ENCODE data around the gene C12orf56. TPM values are rescaled to one million over a fixed set of nuclear protein-coding genes. Genes with fewer than 3 reads are reported as not detected.

The C12orf56 gene
- total RNA-seq, 4 donors from 2014 or later, result 0.11 TPM; not detected in 3

DNA sequence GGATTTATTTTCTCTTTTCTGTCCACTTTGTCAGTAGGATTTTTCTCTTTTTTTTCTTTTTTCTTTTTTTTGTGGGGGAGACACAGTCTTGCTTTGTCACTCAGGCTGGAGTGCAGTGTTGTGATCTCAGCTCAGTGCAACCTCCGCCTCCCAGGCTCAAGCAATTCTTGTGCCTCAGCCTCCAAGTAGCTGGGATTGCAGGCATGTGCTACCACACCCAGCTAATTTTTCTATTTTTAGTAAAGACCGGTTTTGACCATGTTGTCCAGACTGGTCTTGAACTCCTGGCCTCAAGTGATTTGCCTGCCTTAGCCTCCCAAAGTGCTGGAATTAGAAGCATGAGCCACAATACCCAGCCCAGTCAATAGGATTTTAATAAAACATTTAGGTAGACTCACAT lies 40.3 kb upstream of the C12orf56 start:
- Histone ChIP-seq H3K4me1 (no peaks in the 10 kb centered on the region), H3K9me3 (no peaks in the 10 kb centered on the region), H3K27ac (replicated peaks in 1 of 4) (no peak overlapping the region), H3K4me3 (no peak overlapping the region), H3K36me3 (peaks cover 88 to 100% (median 98%) of the 10 kb centered on the region in 4 donors), H3K27me3 (no peaks in the 10 kb centered on the region)
- no peak for TF ChIP-seq EP300 (IDR thresholded peaks at IDR 0.05)
- TF ChIP-seq POLR2A (IDR thresholded peaks at IDR 0.05; ENCODE audit: low read depth), result no peak
- TF ChIP-seq POLR2AphosphoS5 (IDR thresholded peaks at IDR 0.05), result no peak
- TF ChIP-seq, protein P1, sequence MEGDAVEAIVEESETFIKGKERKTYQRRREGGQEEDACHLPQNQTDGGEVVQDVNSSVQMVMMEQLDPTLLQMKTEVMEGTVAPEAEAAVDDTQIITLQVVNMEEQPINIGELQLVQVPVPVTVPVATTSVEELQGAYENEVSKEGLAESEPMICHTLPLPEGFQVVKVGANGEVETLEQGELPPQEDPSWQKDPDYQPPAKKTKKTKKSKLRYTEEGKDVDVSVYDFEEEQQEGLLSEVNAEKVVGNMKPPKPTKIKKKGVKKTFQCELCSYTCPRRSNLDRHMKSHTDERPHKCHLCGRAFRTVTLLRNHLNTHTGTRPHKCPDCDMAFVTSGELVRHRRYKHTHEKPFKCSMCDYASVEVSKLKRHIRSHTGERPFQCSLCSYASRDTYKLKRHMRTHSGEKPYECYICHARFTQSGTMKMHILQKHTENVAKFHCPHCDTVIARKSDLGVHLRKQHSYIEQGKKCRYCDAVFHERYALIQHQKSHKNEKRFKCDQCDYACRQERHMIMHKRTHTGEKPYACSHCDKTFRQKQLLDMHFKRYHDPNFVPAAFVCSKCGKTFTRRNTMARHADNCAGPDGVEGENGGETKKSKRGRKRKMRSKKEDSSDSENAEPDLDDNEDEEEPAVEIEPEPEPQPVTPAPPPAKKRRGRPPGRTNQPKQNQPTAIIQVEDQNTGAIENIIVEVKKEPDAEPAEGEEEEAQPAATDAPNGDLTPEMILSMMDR (IDR thresholded peaks at IDR 0.05), result no peak
- intact Hi-C loops (cut with DNase I), result loop anchor here (5.0 kb wide), 1 partner anchor 36 kb away; no protein-coding TSS in a partner anchor
- 84% methylated on average over 2 of the region's 2 CpGs for WGBS
- no peak for DNase-seq (ENCODE audit: extremely low spot score)

DNA sequence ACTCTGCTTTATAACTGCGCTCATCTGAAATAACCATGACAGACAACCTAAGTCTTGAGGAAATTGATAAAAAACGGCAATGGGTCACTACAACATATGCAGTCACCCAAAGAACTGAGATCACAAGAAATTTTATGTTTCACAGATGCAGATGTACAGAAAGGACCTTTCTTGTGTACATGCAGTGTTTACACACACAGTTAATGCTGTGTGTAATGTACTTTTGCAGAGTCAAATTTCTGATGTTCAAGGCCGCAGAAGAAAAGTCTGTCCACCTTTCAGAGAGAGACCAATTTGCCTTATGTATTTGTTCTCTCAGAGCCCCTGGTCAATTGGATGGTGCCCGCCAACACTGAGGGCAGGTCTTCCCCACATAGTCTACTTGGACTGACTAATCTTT lies 38.4 kb upstream of the C12orf56 start:
- H3K4me1 ChIP-seq, result no peaks in the 10 kb centered on the region
- intact Hi-C loops (cut with DNase I), result no loop called here

DNA sequence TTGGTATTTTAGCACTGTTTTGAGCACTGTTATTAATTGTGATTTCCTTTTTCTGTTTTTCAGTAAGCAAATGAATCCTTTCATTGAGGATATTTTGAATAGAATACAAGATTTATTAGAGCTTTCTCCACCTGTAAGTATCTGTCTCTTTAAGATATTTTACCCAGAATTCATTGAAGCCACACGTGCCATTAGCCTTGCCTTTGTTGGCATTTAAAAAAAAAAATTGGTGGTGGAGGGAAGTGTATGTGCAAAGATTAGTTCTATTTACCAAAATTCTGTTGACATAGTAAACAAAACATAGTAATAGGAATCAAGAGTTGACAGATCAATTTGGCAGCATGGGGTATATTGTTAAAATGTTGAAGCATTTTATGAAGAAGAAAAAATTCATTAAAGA lies 37.4 kb upstream of the C12orf56 start:
- H3K9me3 ChIP-seq, result no peaks in the 10 kb centered on the region
- 36% methylated on average over 1 of the region's 1 CpG for WGBS
- H3K27me3 ChIP-seq, result no peaks in the 10 kb centered on the region
- no peak overlapping the region for H3K4me3 ChIP-seq
- no peaks in the 10 kb centered on the region for H3K4me1 ChIP-seq
- H3K36me3 ChIP-seq, result peaks cover 97 to 100% (median 100%) of the 10 kb centered on the region in 4 donors
- intact Hi-C loops (cut with DNase I), result no loop called here
- TF ChIP-seq, protein P1 (IDR thresholded peaks at IDR 0.05), result no peak
- no peak for TF ChIP-seq EP300 (IDR thresholded peaks at IDR 0.05)
- no peak for TF ChIP-seq POLR2A (IDR thresholded peaks at IDR 0.05; ENCODE audit: low read depth)
- no peak for TF ChIP-seq POLR2AphosphoS5 (IDR thresholded peaks at IDR 0.05)
- no peak overlapping the region for H3K27ac ChIP-seq (replicated peaks in 1 of 4)
- no peak for DNase-seq (ENCODE audit: extremely low spot score)

More for the DNA sequence above, 38.4 kb upstream of the C12orf56 start:
- DNase-seq (ENCODE audit: extremely low spot score), result no peak
- Histone ChIP-seq H3K36me3 (peaks cover 97 to 100% (median 100%) of the 10 kb centered on the region in 4 donors), H3K4me3 (no peak overlapping the region), H3K27ac (replicated peaks in 1 of 4) (no peak overlapping the region), H3K9me3 (no peaks in the 10 kb centered on the region), H3K27me3 (no peaks in the 10 kb centered on the region)
- no peak for TF ChIP-seq EP300 (IDR thresholded peaks at IDR 0.05)
- no peak for TF ChIP-seq POLR2AphosphoS5 (IDR thresholded peaks at IDR 0.05)
- TF ChIP-seq, protein P1 (IDR thresholded peaks at IDR 0.05), result no peak
- no peak for TF ChIP-seq POLR2A (IDR thresholded peaks at IDR 0.05; ENCODE audit: low read depth)
- WGBS, result 90% methylated on average over 4 of the region's 4 CpGs

DNA sequence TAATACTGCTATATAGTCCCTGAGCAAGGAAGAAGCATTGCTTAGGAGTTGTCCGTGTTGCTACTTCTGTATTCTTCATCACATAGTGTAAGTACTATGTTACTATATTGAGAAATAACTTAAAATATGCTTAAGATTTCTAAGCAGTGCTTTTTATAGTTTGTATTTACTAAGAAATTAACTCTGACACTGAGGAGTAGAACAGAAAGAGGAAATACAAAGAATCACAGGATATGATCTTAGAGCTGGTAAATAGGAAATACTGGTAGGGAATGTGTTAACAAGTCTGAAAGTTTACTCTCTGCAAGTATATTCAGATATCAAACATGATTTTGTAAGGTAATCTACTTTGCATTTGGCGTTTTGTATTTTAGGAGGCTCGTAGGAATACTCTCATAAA lies 29.1 kb upstream of the C12orf56 start:
- Histone ChIP-seq H3K9me3 (no peaks in the 10 kb centered on the region), H3K4me1 (no peaks in the 10 kb centered on the region), H3K4me3 (no peak overlapping the region), H3K27me3 (no peaks in the 10 kb centered on the region), H3K36me3 (peaks cover 80 to 100% (median 94%) of the 10 kb centered on the region in 4 donors), H3K27ac (replicated peaks in 1 of 4) (no peak overlapping the region)
- DNase-seq (ENCODE audit: extremely low spot score), result no peak
- no peak for TF ChIP-seq POLR2A (IDR thresholded peaks at IDR 0.05; ENCODE audit: low read depth)
- TF ChIP-seq POLR2AphosphoS5 (IDR thresholded peaks at IDR 0.05), result no peak
- TF ChIP-seq EP300 (IDR thresholded peaks at IDR 0.05), result no peak
- TF ChIP-seq, protein P1 (IDR thresholded peaks at IDR 0.05), result no peak
- WGBS, result 92% methylated on average over 3 of the region's 3 CpGs
- intact Hi-C loops (cut with DNase I), result loop anchor here (10.0 kb wide), 1 partner anchor 65 kb away; no protein-coding TSS in a partner anchor

DNA sequence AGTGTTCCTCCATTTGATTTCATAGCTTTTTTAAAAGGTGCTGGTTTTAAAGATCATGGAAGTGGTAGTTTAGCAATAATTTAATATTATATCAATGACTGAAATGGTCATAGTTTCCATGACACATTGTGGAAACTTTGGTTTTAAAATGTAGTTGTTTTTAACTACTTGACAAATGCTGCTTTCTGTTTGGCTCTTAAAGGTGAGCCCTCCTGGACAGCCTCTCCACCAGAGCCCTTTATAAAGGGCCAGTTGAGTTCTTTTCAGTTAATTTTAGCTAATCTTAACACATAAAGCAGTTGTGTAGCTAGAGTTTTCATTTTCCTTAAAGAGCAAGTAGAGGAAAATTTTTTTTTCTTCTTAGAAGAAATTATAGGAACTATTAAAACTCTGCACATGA lies 27.7 kb upstream of the C12orf56 start:
- Histone ChIP-seq H3K27me3 (no peaks in the 10 kb centered on the region), H3K27ac (replicated peaks in 1 of 4) (no peak overlapping the region), H3K4me1 (no peaks in the 10 kb centered on the region), H3K9me3 (no peaks in the 10 kb centered on the region), H3K4me3 (no peak overlapping the region), H3K36me3 (peaks cover 79 to 100% (median 94%) of the 10 kb centered on the region in 4 donors)
- TF ChIP-seq POLR2AphosphoS5 (IDR thresholded peaks at IDR 0.05) (no peak), EP300 (IDR thresholded peaks at IDR 0.05) (no peak), POLR2A (IDR thresholded peaks at IDR 0.05; ENCODE audit: low read depth) (no peak)
- TF ChIP-seq, protein P1 (IDR thresholded peaks at IDR 0.05), result no peak
- DNase-seq (ENCODE audit: extremely low spot score), result no peak
- intact Hi-C loops (cut with DNase I), result loop anchor here (10.0 kb wide), 1 partner anchor 67 kb away; no protein-coding TSS in a partner anchor
